Measurements from ENCODE around the gene GLT6D1. TPM values are rescaled to one million over a fixed set of nuclear protein-coding genes. Genes with fewer than 3 reads are reported as not detected.

GLT6D1 gene
- total RNA-seq, 1 donor from 2014 or later: not detected

- DNase-seq (ENCODE audit: low read depth, low spot score): no peak
- no peak for TF ChIP-seq CTCF (conservative IDR thresholded peaks at IDR 0.05)
- Mint-ChIP-seq H3K27me3 (ENCODE audit: low read depth) (no peaks in the 10 kb centered on the region), H3K27ac (ENCODE audit: unreplicated experiment) (no peak overlapping the region), H3K4me1 (peaks cover 8% of the 10 kb centered on the region), H3K4me3 (no peak overlapping the region), H3K36me3 (ENCODE audit: low read depth) (no peaks in the 10 kb centered on the region), H3K9me3 (no peaks in the 10 kb centered on the region)
Measured at GRCh38 chr9:135663857-135664256, 24.5 kb upstream of the GLT6D1 start.

DNA sequence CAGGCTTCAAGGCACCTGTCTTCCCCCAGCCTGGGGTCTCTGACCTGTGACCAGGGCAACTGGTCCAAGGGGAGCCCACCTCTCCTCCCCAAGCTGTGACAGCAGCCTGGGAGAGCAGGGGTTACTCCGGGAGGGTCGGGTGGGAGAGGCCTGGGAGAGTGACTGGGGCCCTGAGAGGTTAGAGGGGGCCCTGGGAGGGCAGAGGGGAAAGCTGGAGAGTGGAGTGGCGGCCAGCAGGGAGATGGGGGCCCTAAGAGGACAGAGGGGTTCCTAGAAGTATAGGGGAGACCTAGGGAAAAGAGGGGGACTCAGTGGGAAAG lies 24.1 kb upstream of the GLT6D1 start:
- no peak for TF ChIP-seq CTCF (conservative IDR thresholded peaks at IDR 0.05)
- Mint-ChIP-seq H3K36me3 (ENCODE audit: low read depth) (no peaks in the 10 kb centered on the region), H3K27ac (ENCODE audit: unreplicated experiment) (no peak overlapping the region), H3K4me1 (peaks cover 8% of the 10 kb centered on the region), H3K27me3 (ENCODE audit: low read depth) (no peaks in the 10 kb centered on the region), H3K4me3 (no peak overlapping the region), H3K9me3 (no peaks in the 10 kb centered on the region)
- no peak for DNase-seq (ENCODE audit: low read depth, low spot score)

DNA sequence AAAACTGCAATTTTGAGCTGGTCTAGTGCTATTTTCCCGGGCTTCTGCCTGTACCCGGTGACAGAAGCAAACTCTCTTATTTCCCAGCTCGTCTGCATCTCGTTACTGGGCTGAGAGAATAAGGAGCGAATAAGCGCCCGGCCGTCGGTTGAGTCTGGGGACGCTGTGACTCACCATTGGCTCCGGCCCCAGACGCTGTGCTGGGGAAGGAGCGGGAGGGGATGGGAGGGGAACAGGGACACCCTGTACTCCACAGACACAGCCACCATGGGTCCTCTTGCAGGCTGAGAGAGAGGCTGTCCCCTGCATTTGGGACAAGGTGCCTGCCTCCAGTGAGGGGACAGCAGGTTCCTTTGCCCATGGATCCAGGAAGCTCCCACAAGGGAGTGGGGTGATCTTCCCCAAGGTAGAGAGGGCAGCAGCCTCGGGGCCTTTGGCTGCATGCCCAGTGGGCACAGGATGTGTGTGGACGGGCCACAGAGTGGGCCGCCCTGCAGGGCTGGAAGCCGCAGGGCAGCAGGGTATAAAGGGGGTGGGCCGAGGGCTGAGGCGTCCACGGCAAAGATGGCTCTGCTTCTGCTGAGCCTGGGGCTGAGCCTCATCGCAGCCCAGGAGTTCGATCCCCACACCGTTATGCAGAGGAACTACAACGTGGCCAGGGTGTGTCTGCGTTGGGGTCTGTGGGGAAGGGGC lies 23.6 kb upstream of the GLT6D1 start, which contains the start of gene LCN9:
LCN9 (plus strand) TSS at position 552 of the 693 bp plus-strand sequence; CDS start at position 565, 13 bp downstream.
- Mint-ChIP-seq H3K36me3 (ENCODE audit: low read depth) (no peaks in the 10 kb centered on the region), H3K27ac (ENCODE audit: unreplicated experiment) (no peak within 1 kb of the TSS), H3K4me3 (no peak within 1 kb of the TSS), H3K4me1 (peaks cover 8% of the 10 kb centered on the region), H3K9me3 (no peaks in the 10 kb centered on the region), H3K27me3 (ENCODE audit: low read depth) (no peaks in the 10 kb centered on the region)
- no peak for TF ChIP-seq CTCF (conservative IDR thresholded peaks at IDR 0.05)
- no peak for DNase-seq (ENCODE audit: low read depth, low spot score)

GRCh38 chr9:135661816-135662560 lies 22.6 kb upstream of the GLT6D1 start:
- H3K4me3 Mint-ChIP-seq: no peak overlapping the region
- DNase-seq (ENCODE audit: low read depth, low spot score): no peak
- H3K27ac Mint-ChIP-seq (ENCODE audit: unreplicated experiment): no peak overlapping the region
- H3K9me3 Mint-ChIP-seq: no peaks in the 10 kb centered on the region
- no peaks in the 10 kb centered on the region for H3K27me3 Mint-ChIP-seq (ENCODE audit: low read depth)
- H3K36me3 Mint-ChIP-seq (ENCODE audit: low read depth): no peaks in the 10 kb centered on the region
- H3K4me1 Mint-ChIP-seq: peaks cover 8% of the 10 kb centered on the region
- TF ChIP-seq CTCF (conservative IDR thresholded peaks at IDR 0.05): no peak

DNA sequence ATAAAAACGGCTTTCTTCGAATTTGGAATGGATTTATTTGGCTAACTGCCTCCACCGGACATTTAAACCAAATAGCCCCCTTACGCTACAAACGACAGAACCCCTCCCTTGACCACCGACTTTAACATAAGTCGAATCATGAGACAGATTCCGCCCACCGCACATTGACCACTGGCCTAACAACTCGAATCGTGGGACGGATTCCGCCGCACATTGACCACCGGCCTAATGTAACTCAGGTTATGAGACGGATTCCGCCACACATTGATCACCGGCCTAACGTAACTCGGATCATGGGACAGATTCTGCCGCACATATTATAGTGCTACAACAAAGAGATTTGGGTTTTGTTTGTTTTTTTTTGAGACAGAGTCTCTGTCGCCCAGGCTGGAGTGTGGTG lies 21.1 kb upstream of the GLT6D1 start:
- Mint-ChIP-seq H3K27ac (ENCODE audit: unreplicated experiment) (no peak overlapping the region), H3K4me3 (no peak overlapping the region), H3K27me3 (ENCODE audit: low read depth) (no peaks in the 10 kb centered on the region), H3K4me1 (peaks cover 8% of the 10 kb centered on the region), H3K36me3 (ENCODE audit: low read depth) (no peaks in the 10 kb centered on the region), H3K9me3 (no peaks in the 10 kb centered on the region)
- TF ChIP-seq CTCF (conservative IDR thresholded peaks at IDR 0.05): no peak
- DNase-seq (ENCODE audit: low read depth, low spot score): no peak

Measured in neural crest cell (in vitro differentiated cells).